GM18907 (cell line): ENCODE results near the gene AMPD3.

ENCODE experiments used
- ATAC-seq: cut with Tn5 transposase; IDR thresholded peaks from one replicate; pipeline ENCODE4 v1.9.1; 2021; ENCODE audit warnings: mild to moderate bottlenecking, moderate library complexity; ENCODE audit not compliant: unreplicated experiment

Gene AMPD3

GRCh38 chr11:10500757-10501684 lies 46.0 kb downstream of the AMPD3 start:
- ATAC-seq = no peak

DNA sequence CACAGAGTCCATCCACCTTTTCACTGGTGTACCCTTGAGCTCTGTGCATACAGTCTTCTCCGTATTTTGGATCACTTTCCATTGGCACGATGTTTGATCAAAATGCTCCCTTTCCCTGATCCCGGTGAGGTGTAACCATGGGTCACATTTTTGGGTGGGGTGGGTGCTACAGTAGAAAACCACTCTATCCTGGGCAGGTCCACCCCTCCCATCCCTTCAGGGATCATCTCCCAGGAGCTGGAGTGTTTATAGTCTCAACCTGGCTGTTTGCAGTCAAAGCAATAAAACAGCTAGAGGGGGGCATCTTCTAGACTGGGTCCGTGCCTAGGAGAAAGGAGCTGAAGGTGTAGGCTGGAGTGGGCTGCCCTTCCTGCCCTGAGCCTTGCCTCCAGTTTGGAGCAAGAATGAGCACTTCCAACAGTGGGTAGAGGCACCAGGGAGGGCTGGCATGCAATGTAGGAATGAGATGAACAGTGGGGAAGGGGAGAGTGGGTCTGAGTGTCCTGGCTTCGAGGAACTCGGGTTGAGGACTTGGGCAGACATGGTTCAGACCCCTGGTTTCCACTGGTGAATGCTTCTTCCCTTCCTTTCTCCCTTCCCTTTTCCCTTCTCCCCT lies 47.1 kb downstream of the AMPD3 start:
- ATAC-seq = no peak

- ATAC-seq = no peak
Observed at GRCh38 chr11:10502770-10503169, 47.7 kb downstream of the AMPD3 start.

- ATAC-seq = no peak
Observed at GRCh38 chr11:10503221-10503620, 48.2 kb downstream of the AMPD3 start.

DNA sequence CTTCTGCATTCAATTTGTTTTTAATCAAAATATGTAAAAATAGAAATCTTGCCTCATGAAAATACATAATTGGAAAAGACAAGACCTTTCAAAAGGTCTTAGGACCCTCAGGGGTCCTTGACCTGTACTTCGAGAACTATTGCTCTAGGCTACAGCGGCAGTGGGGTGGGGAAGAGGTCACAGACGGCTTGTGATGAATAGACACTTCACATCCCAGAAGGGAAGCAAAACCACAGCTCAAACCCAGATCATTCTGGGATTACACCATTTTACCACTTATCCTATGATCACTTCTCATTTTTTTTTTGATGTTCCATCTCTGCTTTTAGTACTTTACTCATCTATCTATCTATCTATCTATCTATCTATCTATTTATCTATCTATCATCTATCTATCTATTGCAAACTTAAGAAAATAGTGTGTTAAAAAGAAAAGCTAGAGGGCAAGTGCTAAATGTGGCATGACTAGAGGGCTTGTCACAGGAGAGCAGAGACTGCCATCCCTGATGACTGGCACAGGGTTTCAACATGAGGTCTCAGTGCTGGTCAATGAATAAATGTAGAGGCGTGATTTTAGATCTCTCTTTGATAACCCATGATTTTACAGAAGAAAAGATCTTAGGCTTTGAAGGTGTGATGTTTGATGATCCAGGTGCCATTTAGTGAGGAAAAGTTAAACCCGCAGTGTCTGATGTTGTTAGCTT lies 48.9 kb downstream of the AMPD3 start:
- ATAC-seq = no peak

DNA sequence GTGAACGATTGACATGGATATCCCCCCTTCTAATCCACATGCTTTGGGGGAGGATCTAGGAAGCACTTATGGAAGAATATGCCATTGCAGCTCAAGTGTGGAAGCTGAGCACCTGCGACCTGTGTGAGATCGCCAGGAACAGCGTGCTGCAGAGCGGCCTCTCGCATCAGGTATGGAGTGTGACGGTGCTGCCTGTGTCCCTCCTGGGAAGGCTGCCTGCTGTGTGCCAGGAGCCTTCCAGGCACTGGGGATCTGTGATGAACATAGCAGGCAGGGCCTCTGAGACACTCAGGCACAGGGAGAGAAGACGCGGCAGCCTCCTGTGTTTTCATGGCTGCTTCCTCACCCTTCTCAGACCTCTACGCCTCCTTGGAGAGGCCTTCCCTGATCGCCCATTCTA lies 49.4 kb downstream of the AMPD3 start:
- ATAC-seq = no peak

DNA sequence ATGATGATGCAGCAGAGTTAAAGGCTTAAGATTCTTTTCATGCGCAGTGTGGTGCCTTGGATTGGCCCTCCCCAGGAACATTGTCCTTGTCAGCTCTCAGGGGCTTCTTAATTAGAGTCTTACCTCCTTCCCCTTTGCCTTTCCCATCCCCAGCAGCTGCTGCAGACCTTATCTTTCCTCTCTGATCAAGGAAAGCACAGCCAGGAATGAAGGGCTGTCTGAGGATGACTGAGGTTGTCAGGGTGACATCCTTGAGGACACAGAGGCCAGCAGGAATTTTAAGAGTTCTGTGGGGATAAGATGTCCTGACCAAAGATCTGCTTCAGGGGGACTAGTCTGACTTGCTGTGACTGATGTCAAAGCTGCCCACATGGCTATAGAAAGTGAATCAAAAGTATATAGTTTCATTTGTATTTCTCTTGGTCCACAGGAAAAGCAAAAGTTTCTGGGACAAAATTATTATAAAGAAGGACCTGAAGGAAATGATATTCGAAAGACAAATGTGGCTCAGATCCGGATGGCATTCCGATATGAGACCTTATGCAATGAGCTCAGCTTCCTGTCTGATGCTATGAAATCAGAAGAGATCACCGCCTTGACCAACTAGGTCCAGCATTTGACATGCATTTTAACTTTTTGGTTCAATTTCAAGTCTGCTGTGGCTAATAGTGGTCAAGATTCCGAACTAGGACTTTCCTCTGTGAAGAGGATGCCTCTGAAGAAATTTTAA lies 50.4 kb downstream of the AMPD3 start:
- no peak for ATAC-seq

DNA sequence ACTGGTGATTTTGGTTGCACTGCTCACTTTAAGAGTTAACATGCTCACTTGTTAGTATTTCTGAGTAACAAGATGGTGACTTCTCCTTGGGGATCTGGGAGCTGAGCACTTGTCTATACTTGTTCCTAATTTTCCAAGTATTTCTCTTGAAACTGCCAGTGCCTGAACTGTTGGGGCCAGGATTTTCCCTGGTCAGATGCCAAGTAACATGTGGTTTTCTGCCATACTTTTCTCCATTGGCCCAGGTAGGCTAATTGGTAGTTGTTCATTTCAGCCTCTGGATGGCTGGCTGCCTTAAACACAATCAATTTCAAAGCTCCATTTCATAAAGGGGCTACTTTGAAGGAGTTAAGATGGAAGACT lies 50.9 kb downstream of the AMPD3 start:
- ATAC-seq = no peak

DNA sequence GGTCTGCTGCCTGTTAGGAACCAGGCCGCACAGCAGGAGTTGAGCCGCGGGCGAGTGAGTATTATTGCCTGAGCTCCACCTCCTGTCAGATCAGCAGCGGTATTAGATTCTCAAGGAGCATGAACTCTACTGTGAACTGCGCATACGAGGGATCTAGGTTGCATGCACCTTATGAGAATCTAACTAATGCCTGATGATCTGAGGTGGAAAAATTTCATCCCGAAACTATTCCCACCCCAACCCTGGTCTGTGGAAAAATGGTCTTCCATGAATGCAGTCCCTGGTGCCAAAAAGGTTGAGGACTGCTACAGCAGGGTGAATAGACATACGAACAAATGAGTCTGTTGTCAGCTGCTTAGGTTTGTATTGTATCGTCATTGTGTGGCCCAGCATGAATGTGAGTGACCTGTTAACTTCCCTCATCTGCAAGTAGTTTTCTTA lies 56.1 kb downstream of the AMPD3 start:
- ATAC-seq = no peak

DNA sequence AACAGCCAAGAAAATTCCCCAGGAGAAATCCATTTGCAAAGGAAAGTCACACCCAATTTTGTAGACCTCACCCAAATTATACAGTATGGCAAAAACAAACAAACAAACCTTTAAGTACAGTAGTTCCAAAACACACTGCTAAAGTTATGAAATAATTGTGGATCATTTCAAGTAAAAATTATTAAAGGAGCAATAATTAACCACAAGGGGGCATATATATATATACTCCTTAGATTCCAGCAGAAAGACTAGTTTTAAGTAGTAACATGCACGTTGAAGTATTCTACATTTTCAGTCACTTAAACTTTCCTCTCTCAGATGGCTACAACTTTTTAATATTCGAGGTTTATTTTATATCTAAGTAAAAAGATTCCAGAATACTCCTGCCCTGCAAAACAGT lies 59.1 kb downstream of the AMPD3 start:
- ATAC-seq = no peak

- ATAC-seq = no peak
Observed at GRCh38 chr11:10514709-10515108, 59.6 kb downstream of the AMPD3 start.

DNA sequence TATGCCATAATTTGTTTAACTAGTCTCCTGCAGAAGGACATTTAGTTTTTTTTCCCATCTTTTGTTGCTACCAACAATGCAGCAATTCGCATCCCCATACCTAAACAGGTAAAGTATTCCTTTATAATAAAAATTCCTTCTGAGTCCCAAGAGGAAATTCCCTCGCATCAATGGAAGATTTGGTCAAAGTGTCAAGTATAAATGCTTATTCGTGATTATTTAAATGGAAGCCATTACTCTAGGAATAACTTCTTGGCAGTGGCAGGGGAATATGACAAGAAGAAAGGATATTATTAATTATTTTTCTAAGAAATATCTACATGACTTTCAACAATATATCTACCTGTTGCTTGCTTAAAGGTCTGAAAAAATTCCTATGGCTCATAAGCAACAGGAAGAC lies 60.4 kb downstream of the AMPD3 start:
- ATAC-seq = no peak

- no peak for ATAC-seq
Observed at GRCh38 chr11:10518123-10518522, 63.1 kb downstream of the AMPD3 start.

- no peak for ATAC-seq
Observed at GRCh38 chr11:10518891-10519290, 63.8 kb downstream of the AMPD3 start.

GRCh38 chr11:10519630-10520029 lies 64.6 kb downstream of the AMPD3 start:
- ATAC-seq = no peak

- no peak for ATAC-seq
Observed at GRCh38 chr11:10520562-10520961, 65.5 kb downstream of the AMPD3 start.

GRCh38 chr11:10522276-10522675 lies 67.2 kb downstream of the AMPD3 start:
- ATAC-seq = no peak

DNA sequence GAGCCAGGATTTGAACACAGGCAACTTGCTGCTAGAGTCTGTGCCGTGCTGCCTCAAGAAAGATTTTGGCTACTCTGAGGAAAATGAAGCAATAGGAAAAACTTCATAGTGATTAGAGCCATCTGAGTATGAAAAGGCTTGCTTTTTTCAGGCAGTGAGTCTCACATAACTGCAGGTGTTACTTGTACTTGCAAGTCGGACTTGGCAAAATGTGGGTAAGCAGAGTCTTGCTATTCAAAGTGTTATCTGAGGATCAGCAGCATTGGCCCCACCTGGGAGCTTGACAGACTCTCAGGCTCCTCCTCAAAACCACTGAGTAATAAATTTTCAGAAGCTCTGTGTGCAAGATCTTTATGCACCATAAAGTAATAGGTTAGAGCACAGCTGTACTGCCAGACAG lies 67.9 kb downstream of the AMPD3 start:
- no peak for ATAC-seq

DNA sequence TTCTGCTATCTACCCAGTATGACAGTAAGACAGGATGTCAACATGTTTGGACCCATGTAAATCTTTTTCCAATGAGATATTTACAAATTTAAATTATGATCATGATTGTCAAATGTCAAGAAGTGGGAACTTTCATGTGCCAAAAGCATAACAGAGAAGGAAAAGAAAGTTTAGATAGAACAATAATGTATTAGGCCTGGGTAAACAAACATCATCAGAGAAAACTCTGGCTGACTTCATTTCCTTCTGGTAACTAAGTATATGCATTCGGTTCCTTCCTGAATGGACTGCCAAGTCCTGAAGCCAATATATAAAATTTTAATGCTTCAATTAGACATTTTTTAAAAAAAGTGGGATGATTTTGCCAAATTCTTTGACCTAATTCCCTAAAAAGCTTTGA lies 69.4 kb downstream of the AMPD3 start:
- no peak for ATAC-seq

DNA sequence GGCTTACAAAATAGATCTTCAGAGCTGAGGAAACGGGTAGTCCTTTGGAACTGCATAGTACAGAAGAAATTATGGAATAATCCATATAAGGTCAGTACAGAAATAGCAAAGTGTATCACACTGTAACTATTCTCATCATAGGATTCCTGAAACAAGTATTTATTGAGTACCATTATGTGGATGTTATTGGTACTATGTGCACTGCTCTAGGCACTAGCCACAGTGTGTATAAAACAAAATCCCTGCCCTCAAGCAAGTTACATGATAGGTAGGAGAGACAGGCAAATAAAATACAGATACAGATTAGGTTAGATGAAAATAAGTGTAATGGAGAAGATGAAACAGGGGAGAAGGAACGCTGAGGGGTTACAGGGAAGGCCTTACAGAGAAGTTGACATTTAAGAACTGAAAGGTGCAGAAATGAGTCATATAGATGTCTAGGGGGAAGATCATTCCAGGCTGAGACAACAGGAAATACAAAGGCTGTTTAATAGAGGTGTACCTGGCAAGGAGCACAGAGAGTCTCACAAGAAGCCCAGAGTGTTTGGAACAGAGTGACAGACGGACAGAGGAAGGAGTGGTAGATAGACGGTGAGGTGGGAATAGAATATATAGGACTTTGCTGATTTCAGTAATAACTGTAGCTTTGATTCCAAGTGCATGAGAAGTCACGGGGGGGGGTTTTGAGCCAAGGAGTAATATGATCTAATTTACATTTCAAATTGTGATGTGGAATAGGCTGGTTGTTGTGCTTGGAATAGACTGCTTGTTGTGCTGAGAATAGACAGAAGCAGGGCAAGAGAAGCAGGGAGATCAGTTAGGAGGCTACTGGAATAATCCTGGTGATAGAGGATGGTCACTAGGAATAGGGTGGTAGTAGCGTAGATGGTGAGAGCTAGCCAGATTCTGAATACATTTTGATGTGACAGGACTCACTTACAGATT lies 72.2 kb downstream of the AMPD3 start:
- no peak for ATAC-seq
